Ishikawa (cell line): ENCODE data around the gene PACS1.

Experiments used
- CEBPB ChIP-seq: IDR thresholded peaks from 2 replicates; pipeline ENCODE4 v1.6.1; 2012
- CREB1 ChIP-seq: IDR thresholded peaks from 2 replicates; pipeline ENCODE4 v1.6.1; 2012; ENCODE audit warnings: low read depth
- EGR1 ChIP-seq: IDR thresholded peaks from 2 replicates; pipeline ENCODE4 v1.6.1; 2012
- EP300 ChIP-seq: IDR thresholded peaks from 2 replicates; pipeline ENCODE4 v1.6.1; 2012; ENCODE audit warnings: borderline replicate concordance
- FOXM1 ChIP-seq: IDR thresholded peaks from 2 replicates; pipeline ENCODE4 v1.6.1; 2012; ENCODE audit warnings: low read depth, borderline replicate concordance
- NFIC ChIP-seq: IDR thresholded peaks from 2 replicates; pipeline ENCODE4 v1.6.1; 2012
- RAD21 ChIP-seq: IDR thresholded peaks from 2 replicates; pipeline ENCODE4 v1.6.1; 2012; ENCODE audit warnings: low read depth
- TAF1 ChIP-seq: IDR thresholded peaks from 2 replicates; pipeline ENCODE4 v1.6.1; 2012; ENCODE audit warnings: low read depth, mild to moderate bottlenecking
- TCF12 ChIP-seq: IDR thresholded peaks from 2 replicates; pipeline ENCODE4 v1.6.1; 2012; ENCODE audit warnings: low read depth
- TEAD4 ChIP-seq: IDR thresholded peaks from 2 replicates; pipeline ENCODE4 v1.6.1; 2012
- USF1 ChIP-seq: IDR thresholded peaks from 2 replicates; pipeline ENCODE4 v1.6.1; 2012
- YY1 ChIP-seq: IDR thresholded peaks from 2 replicates; pipeline ENCODE4 v1.6.1; 2012; ENCODE audit warnings: low read depth
- ZBTB7A ChIP-seq: IDR thresholded peaks from 2 replicates; pipeline ENCODE4 v1.6.1; 2012; ENCODE audit warnings: low read depth
- TF ChIP-seq, protein P1 (sequence below): IDR thresholded peaks from 2 replicates; pipeline ENCODE4 v1.6.1; 2012; ENCODE audit warnings: low read depth, mild to moderate bottlenecking
- TF ChIP-seq, protein P2 (sequence below): IDR thresholded peaks from 2 replicates; pipeline ENCODE4 v1.6.1; 2012

The PACS1 gene

DNA sequence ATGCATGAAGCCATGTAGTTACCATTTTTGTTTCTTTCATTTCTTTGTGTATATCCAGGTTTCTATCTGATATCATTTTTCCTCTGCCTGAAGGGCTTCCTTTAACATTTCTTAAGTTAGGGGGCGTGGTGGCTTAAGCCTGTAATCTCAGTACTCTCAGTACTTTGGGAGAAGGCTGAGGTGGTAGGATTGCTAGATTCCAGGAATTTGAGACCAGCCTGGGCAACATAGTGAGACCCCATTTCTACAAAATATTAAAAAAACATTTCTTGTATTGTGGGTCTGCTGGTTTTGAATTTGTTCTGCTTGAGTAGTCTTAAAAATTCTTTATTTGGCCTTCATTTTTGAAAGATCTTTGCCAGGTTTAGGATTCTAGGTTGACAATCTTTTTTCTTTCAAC is 5.5 kb upstream of the PACS1 start:
- no peak for TF ChIP-seq TCF12
- no peak for TF ChIP-seq NFIC
- TF ChIP-seq CEBPB: no peak
- TF ChIP-seq, protein P1, sequence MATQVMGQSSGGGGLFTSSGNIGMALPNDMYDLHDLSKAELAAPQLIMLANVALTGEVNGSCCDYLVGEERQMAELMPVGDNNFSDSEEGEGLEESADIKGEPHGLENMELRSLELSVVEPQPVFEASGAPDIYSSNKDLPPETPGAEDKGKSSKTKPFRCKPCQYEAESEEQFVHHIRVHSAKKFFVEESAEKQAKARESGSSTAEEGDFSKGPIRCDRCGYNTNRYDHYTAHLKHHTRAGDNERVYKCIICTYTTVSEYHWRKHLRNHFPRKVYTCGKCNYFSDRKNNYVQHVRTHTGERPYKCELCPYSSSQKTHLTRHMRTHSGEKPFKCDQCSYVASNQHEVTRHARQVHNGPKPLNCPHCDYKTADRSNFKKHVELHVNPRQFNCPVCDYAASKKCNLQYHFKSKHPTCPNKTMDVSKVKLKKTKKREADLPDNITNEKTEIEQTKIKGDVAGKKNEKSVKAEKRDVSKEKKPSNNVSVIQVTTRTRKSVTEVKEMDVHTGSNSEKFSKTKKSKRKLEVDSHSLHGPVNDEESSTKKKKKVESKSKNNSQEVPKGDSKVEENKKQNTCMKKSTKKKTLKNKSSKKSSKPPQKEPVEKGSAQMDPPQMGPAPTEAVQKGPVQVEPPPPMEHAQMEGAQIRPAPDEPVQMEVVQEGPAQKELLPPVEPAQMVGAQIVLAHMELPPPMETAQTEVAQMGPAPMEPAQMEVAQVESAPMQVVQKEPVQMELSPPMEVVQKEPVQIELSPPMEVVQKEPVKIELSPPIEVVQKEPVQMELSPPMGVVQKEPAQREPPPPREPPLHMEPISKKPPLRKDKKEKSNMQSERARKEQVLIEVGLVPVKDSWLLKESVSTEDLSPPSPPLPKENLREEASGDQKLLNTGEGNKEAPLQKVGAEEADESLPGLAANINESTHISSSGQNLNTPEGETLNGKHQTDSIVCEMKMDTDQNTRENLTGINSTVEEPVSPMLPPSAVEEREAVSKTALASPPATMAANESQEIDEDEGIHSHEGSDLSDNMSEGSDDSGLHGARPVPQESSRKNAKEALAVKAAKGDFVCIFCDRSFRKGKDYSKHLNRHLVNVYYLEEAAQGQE: no peak
- TF ChIP-seq EP300: no peak
- TF ChIP-seq FOXM1: no peak

DNA sequence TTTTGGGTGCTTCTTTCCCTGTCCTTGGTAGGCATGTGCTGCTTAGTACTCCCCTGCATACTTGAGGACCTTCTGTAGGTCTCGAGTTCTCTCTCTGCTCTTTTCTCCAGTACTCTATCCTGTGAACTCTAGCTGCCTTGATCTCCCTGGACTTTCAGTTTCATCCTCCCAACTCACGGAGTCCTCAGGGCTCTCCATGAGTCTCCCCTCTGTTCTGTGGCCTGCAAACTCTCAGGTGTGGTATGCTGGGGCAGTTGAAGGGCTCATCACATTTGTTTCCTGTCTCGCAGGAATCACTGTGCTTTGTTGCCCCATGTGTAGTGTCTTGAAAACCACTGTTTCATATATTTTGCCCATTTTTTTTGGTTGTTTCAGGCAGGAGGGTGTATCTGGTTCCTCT is 3.3 kb upstream of the PACS1 start:
- no peak for TF ChIP-seq RAD21
- no peak for TF ChIP-seq ZBTB7A
- no peak for TF ChIP-seq EGR1
- no peak for TF ChIP-seq FOXM1
- no peak for TF ChIP-seq TCF12
- TF ChIP-seq CEBPB: no peak
- TF ChIP-seq TEAD4: no peak
- no peak for TF ChIP-seq CREB1
- TF ChIP-seq, protein P2, sequence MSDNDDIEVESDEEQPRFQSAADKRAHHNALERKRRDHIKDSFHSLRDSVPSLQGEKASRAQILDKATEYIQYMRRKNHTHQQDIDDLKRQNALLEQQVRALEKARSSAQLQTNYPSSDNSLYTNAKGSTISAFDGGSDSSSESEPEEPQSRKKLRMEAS: no peak
- TF ChIP-seq USF1: no peak
- no peak for TF ChIP-seq EP300
- TF ChIP-seq, protein P1: no peak
- no peak for TF ChIP-seq NFIC
- TF ChIP-seq TAF1: no peak
- no peak for TF ChIP-seq YY1

GRCh38 chr11:66067640-66068039 is 2.4 kb upstream of the PACS1 start:
- TF ChIP-seq FOXM1: no peak
- TF ChIP-seq USF1: no peak
- TF ChIP-seq TAF1: no peak
- TF ChIP-seq, protein P1: no peak
- TF ChIP-seq ZBTB7A: no peak
- TF ChIP-seq NFIC: no peak
- TF ChIP-seq CEBPB: no peak
- TF ChIP-seq CREB1: no peak
- no peak for TF ChIP-seq RAD21
- TF ChIP-seq EP300: no peak
- no peak for TF ChIP-seq YY1
- TF ChIP-seq EGR1: no peak
- no peak for TF ChIP-seq TCF12
- TF ChIP-seq, protein P2: no peak
- TF ChIP-seq TEAD4: no peak

DNA sequence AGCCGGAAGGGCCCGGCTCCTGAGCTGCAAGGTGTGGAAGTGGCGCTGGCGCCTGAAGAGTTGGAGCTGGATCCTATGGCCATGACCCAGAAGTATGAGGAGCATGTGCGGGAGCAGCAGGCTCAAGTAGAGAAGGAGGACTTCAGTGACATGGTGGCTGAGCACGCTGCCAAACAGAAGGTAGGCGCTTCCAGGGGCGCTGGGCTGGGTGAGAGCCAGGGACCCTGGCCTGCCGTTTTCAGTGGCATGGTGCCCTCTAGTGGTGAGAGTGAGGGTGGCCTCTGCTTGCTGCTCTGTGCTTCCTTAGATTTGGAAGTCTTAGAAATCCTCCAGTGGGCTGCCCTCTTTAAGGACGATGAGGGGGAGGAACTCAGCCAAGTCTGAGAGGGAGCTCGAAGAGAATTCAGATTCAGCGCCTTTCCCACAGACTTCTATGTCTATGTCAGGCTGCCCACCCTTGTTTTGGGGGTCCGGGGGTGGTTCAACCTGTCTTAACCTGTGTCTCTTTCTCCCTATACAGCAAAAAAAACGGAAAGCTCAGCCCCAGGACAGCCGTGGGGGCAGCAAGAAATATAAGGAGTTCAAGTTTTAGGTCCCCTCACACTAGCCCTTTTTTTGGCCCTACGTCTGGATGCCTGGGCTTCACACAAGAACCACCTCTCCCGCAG is 1.8 kb upstream of the PACS1 start:
- TF ChIP-seq RAD21 (peak; percentile 74), ZBTB7A (no peak)
